ENCODE results near the gene PAX6.

DNA sequence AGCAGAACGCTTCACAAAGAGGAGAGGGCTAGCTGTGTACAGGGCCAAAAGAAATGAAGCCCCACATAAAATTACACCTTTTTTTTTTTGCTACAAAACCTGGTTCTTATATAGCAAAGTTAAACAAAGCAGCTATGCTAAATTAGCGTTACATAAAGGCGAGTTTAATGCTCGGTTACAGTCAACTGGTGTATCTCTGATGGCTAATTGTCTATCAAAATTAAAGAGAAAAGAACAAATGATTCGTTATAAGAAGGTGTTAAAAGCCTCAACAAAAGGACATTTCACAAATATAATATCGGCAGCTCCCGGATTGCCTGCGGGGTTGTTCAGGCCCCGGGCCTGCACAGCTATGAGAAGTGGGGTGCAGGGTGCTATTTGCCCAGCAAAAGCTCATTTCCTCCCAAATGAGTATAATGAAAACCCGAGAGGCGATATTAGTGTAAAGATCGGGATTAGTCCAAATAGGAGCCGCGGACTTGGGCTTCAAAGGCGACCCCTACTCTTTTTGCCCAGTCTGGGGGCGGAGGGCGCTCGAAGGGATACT, 13.3 kb upstream of the PAX6 start:
- TF ChIP-seq SIN3A (IDR thresholded peaks at IDR 0.05; ENCODE audit: borderline replicate concordance, insufficient read depth, low read length) (no peak), POLR2AphosphoS5 (IDR thresholded peaks at IDR 0.05; ENCODE audit: low read depth, low read length) (no peak), TAF1 (IDR thresholded peaks at IDR 0.05; ENCODE audit: borderline replicate concordance, insufficient read depth, low read length) (no peak)
- TF ChIP-seq, protein P1, sequence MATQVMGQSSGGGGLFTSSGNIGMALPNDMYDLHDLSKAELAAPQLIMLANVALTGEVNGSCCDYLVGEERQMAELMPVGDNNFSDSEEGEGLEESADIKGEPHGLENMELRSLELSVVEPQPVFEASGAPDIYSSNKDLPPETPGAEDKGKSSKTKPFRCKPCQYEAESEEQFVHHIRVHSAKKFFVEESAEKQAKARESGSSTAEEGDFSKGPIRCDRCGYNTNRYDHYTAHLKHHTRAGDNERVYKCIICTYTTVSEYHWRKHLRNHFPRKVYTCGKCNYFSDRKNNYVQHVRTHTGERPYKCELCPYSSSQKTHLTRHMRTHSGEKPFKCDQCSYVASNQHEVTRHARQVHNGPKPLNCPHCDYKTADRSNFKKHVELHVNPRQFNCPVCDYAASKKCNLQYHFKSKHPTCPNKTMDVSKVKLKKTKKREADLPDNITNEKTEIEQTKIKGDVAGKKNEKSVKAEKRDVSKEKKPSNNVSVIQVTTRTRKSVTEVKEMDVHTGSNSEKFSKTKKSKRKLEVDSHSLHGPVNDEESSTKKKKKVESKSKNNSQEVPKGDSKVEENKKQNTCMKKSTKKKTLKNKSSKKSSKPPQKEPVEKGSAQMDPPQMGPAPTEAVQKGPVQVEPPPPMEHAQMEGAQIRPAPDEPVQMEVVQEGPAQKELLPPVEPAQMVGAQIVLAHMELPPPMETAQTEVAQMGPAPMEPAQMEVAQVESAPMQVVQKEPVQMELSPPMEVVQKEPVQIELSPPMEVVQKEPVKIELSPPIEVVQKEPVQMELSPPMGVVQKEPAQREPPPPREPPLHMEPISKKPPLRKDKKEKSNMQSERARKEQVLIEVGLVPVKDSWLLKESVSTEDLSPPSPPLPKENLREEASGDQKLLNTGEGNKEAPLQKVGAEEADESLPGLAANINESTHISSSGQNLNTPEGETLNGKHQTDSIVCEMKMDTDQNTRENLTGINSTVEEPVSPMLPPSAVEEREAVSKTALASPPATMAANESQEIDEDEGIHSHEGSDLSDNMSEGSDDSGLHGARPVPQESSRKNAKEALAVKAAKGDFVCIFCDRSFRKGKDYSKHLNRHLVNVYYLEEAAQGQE (IDR thresholded peaks at IDR 0.05; ENCODE audit: insufficient read depth in 1 of 2, low read depth in 2 of 2, low read length in 2 of 2) = no peak
